MCF 10A (cell line): ENCODE results near the gene CPLANE2. TPM values are rescaled to one million over a fixed set of nuclear protein-coding genes. Genes with fewer than 3 reads are reported as not detected.
"Not testable (repeated sequence)": the region's sequence is repeated elsewhere in the genome, so short reads cannot be mapped to it uniquely, and the experiment has no call there.

Experiments used
- BruUV-seq: library from RNA; stranded (reverse); fragments of 400-500 nt; replicated peaks from 2 replicates; lab custom pipeline; 2021; lab: Mats Ljungman, UMichigan
- CTCF ChIA-PET: fragments of 300-600 bp; sonication (Branson Sonifier 250); formaldehyde crosslinking; extraction: SDS; loops from one replicate; lab custom pipeline; 2021; ENCODE audit warnings: antibody characterized with exemption, inconsistent platforms; lab: Yijun Ruan, JAX
- POLR2A ChIA-PET: fragments of 300-600, 350-650 bp; sonication (Branson Sonifier 250); formaldehyde crosslinking; extraction: SDS; loops from one replicate; lab custom pipeline; 2020; ENCODE audit warnings: antibody characterized with exemption, inconsistent platforms; lab: Yijun Ruan, JAX
- DNase-seq: peaks from one replicate; pipeline ENCODE4 v3.0.0-alpha.2; 2018; ENCODE audit not compliant: unreplicated experiment
- H3K27ac Mint-ChIP-seq: one replicate; pipeline ENCODE4 v1.8.0; 2022; ENCODE audit warnings: mild to moderate bottlenecking, low read depth, mixed read lengths; ENCODE audit not compliant: unreplicated experiment
- H3K27me3 Mint-ChIP-seq: one replicate; pipeline ENCODE4 v1.8.0; 2022; ENCODE audit warnings: mixed read lengths; ENCODE audit not compliant: insufficient read depth, unreplicated experiment
- H3K36me3 Mint-ChIP-seq: one replicate; pipeline ENCODE4 v1.8.0; 2022; ENCODE audit warnings: mild to moderate bottlenecking, moderate library complexity, mixed read lengths; ENCODE audit not compliant: insufficient read depth, unreplicated experiment
- H3K4me1 Mint-ChIP-seq: one replicate; pipeline ENCODE4 v1.8.0; 2022; ENCODE audit warnings: mixed read lengths; ENCODE audit not compliant: insufficient read depth, unreplicated experiment
- H3K4me3 Mint-ChIP-seq: one replicate; pipeline ENCODE4 v1.8.0; 2022; ENCODE audit warnings: mild to moderate bottlenecking, moderate library complexity, mixed read lengths; ENCODE audit not compliant: unreplicated experiment
- H3K9me3 Mint-ChIP-seq: one replicate; pipeline ENCODE4 v1.8.0; 2022; ENCODE audit warnings: mixed read lengths; ENCODE audit not compliant: unreplicated experiment
- CTCF ChIP-seq: fragments of 200-600 bp; IDR thresholded peaks from one replicate; pipeline ENCODE4 v1.8.0; 2022; ENCODE audit warnings: antibody characterized with exemption, mild to moderate bottlenecking; ENCODE audit not compliant: unreplicated experiment
- intact Hi-C: fragments of 100-400 bp; cut with micrococcal nuclease; formaldehyde crosslinking; loops from 2 replicates; pipeline ENCODE4 v1.14.1; 2022
- total RNA-seq: library from RNA; stranded (reverse); gene quantifications from 2 replicates; pipeline ENCODE4 v1.2.3, GENCODE V29; 2022

Gene CPLANE2
- total RNA-seq, 1 experiment from 2014 or later = 8.3 TPM

GRCh38 chr1:16226490-16227179 lies 10.3 kb downstream of the CPLANE2 start:
- Mint-ChIP-seq H3K27ac (no peak overlapping the region), H3K4me3 (no peak overlapping the region), H3K36me3 (peaks cover 6% of the 10 kb centered on the region), H3K27me3 (no peaks in the 10 kb centered on the region), H3K9me3 (no peaks in the 10 kb centered on the region), H3K4me1 (no peaks in the 10 kb centered on the region)
- no TSS peak for BruUV-seq
- no peak for DNase-seq
- TF ChIP-seq CTCF = no peak
- POLR2A ChIA-PET = interaction anchor here (0.9 kb wide), 1 partner anchor 9 kb away, joined by 3 read pairs; no protein-coding TSS in a partner anchor
- CTCF ChIA-PET = no interaction called here
- intact Hi-C loops = no loop called here

- Mint-ChIP-seq H3K27me3 (no peaks in the 10 kb centered on the region), H3K4me1 (no peaks in the 10 kb centered on the region), H3K4me3 (no peak overlapping the region), H3K27ac (no peak overlapping the region), H3K9me3 (no peaks in the 10 kb centered on the region), H3K36me3 (peaks cover 6% of the 10 kb centered on the region)
- no peak for TF ChIP-seq CTCF
- intact Hi-C loops = no loop called here
- no peak for DNase-seq
- ChIA-PET POLR2A (interaction anchor here (0.9 kb wide), 1 partner anchor 10 kb away, joined by 3 read pairs; no protein-coding TSS in a partner anchor), CTCF (no interaction called here)
- no TSS peak for BruUV-seq
These were observed 10.9 kb downstream of the CPLANE2 start for GRCh38 chr1:16226129-16226489.

- intact Hi-C loops = no loop called here
- TF ChIP-seq CTCF = no peak
- ChIA-PET CTCF (interaction anchor here (0.9 kb wide), 1 partner anchor 127 kb away, joined by 3 read pairs; the partner anchor contains the start of gene FBXO42), POLR2A (interaction anchor here (0.6 to 0.8 kb wide), 2 partner anchors 13 to 60 kb away, joined by 3 read pairs; no protein-coding TSS in a partner anchor)
- no TSS peak for BruUV-seq
- Mint-ChIP-seq H3K4me3 (no peak overlapping the region), H3K27ac (no peak overlapping the region), H3K4me1 (no peaks in the 10 kb centered on the region), H3K9me3 (no peaks in the 10 kb centered on the region), H3K27me3 (no peaks in the 10 kb centered on the region), H3K36me3 (no peaks in the 10 kb centered on the region)
- DNase-seq = no peak
These were observed 12.5 kb downstream of the CPLANE2 start for GRCh38 chr1:16224472-16224871.

DNA sequence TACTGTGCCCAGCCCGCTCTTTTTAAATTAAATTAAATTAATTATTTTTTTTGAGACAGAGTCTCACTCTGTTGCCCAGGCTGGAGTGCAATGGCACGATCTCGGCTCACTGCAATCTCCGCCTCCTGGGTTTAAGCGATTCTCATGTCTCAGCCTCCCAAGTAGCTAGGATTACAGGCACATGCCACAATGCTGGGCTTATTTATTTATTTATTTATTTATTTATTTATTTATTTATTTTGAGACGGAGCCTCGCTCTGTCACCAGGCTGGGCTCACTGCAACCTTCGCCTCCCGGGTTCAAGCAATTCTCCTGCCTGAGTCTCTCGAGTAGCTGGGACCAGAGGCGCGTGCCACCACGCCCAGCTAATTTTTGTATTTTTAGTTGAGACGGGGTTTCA lies 14.3 kb downstream of the CPLANE2 start:
- H3K9me3 Mint-ChIP-seq, DNase-seq, H3K27me3 Mint-ChIP-seq, H3K4me1 Mint-ChIP-seq, BruUV-seq, H3K36me3 Mint-ChIP-seq, H3K27ac Mint-ChIP-seq, intact Hi-C loops, H3K4me3 Mint-ChIP-seq: not testable (repeated sequence)
- ChIA-PET POLR2A (interaction anchor here (1.8 kb wide), 1 partner anchor 11 kb away, joined by 4 read pairs; no protein-coding TSS in a partner anchor), CTCF (interaction anchor here (1.1 to 1.2 kb wide), 2 partner anchors 22 to 143 kb away, joined by 3 read pairs; no protein-coding TSS in a partner anchor)
